Transverse colon (tissue), 4 donors: ENCODE data around the gene SDK1.

Experiments used
- CTCF ChIP-seq, 5 experiments: fragments of 200-600 bp in 3 of 5; fragments of 450-650 bp in 2 of 5; sonication (generic) in 3 of 5; IDR thresholded peaks; 1 replicate in 2 of 5; 2 replicates in 3 of 5; pipeline ENCODE4 v1.5.1; 2016 to 2017; ENCODE audit warnings: antibody characterized with exemption in 5 of 5, inconsistent platforms in 3 of 5, mild to moderate bottlenecking in 2 of 5, moderate library complexity in 1 of 5
- EP300 ChIP-seq: sonication (generic); formaldehyde crosslinking; IDR thresholded peaks from one replicate; pipeline ENCODE4 v1.6.1; 2017; ENCODE audit warnings: antibody characterized with exemption, low read depth
- POLR2A ChIP-seq: fragments of 450-650 bp; IDR thresholded peaks from one replicate; pipeline ENCODE4 v1.6.1; 2016; ENCODE audit warnings: antibody characterized with exemption, mild to moderate bottlenecking, moderate library complexity
- POLR2AphosphoS5 ChIP-seq, 3 donors: sonication (generic); formaldehyde crosslinking; IDR thresholded peaks; one replicate each; pipeline ENCODE4 v1.6.1; 2016; ENCODE audit warnings: antibody characterized with exemption in 3 of 3

- TF ChIP-seq CTCF (IDR thresholded peaks at IDR 0.05) (no peak), POLR2A (no peak), POLR2AphosphoS5 (IDR thresholded peaks at IDR 0.05) (no peak), EP300 (no peak)
Observed at GRCh38 chr7:3955026-3955425, 654.0 kb downstream of the SDK1 start.
